ENCODE measurements around the gene TMC1.

DNA sequence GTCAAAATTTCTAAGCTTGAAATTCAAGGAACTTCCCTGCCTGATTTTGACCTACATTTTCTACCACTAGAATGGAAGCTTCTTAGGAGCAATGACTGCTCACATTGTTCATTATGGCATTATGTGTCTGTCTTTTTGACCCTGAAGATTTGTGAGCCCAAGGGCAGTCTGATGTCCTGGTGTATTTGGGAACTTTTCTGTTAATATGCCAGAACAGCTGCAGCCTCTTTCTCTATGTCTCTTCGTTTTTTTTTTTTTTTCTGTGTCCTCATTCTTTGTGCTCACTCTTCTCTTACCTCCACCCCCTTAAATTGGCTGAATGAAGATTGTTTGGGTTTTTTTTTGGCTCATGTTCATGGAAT lies 34.8 kb upstream of the TMC1 start:
- TF ChIP-seq, protein P1, sequence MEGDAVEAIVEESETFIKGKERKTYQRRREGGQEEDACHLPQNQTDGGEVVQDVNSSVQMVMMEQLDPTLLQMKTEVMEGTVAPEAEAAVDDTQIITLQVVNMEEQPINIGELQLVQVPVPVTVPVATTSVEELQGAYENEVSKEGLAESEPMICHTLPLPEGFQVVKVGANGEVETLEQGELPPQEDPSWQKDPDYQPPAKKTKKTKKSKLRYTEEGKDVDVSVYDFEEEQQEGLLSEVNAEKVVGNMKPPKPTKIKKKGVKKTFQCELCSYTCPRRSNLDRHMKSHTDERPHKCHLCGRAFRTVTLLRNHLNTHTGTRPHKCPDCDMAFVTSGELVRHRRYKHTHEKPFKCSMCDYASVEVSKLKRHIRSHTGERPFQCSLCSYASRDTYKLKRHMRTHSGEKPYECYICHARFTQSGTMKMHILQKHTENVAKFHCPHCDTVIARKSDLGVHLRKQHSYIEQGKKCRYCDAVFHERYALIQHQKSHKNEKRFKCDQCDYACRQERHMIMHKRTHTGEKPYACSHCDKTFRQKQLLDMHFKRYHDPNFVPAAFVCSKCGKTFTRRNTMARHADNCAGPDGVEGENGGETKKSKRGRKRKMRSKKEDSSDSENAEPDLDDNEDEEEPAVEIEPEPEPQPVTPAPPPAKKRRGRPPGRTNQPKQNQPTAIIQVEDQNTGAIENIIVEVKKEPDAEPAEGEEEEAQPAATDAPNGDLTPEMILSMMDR (IDR thresholded peaks at IDR 0.05): no peak
- TF ChIP-seq POLR2AphosphoS5 (IDR thresholded peaks at IDR 0.05; ENCODE audit: low read depth, low read length) (no peak), TCF7L2 (IDR thresholded peaks at IDR 0.05; ENCODE audit: low read depth, low read length) (no peak), SIN3A (IDR thresholded peaks at IDR 0.05; ENCODE audit: borderline replicate concordance, insufficient read depth, low read depth, low read length) (no peak)
- TF ChIP-seq, protein P2, sequence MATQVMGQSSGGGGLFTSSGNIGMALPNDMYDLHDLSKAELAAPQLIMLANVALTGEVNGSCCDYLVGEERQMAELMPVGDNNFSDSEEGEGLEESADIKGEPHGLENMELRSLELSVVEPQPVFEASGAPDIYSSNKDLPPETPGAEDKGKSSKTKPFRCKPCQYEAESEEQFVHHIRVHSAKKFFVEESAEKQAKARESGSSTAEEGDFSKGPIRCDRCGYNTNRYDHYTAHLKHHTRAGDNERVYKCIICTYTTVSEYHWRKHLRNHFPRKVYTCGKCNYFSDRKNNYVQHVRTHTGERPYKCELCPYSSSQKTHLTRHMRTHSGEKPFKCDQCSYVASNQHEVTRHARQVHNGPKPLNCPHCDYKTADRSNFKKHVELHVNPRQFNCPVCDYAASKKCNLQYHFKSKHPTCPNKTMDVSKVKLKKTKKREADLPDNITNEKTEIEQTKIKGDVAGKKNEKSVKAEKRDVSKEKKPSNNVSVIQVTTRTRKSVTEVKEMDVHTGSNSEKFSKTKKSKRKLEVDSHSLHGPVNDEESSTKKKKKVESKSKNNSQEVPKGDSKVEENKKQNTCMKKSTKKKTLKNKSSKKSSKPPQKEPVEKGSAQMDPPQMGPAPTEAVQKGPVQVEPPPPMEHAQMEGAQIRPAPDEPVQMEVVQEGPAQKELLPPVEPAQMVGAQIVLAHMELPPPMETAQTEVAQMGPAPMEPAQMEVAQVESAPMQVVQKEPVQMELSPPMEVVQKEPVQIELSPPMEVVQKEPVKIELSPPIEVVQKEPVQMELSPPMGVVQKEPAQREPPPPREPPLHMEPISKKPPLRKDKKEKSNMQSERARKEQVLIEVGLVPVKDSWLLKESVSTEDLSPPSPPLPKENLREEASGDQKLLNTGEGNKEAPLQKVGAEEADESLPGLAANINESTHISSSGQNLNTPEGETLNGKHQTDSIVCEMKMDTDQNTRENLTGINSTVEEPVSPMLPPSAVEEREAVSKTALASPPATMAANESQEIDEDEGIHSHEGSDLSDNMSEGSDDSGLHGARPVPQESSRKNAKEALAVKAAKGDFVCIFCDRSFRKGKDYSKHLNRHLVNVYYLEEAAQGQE (IDR thresholded peaks at IDR 0.05; ENCODE audit: insufficient read depth in 1 of 2, low read depth in 2 of 2, low read length in 1 of 2): no peak

Data from Panc1 (cell line).